GM12878 (cell line): ENCODE results near the gene MYLK3. TPM values are rescaled to one million over a fixed set of nuclear protein-coding genes. Genes with fewer than 3 reads are reported as not detected.

ENCODE experiments used
- ATAC-seq: fragments of 200-7000 bp; cut with Tn5 transposase; 3 replicates; pipeline ENCODE4 v1.9.1; 2020; ENCODE audit warnings: mild to moderate bottlenecking, moderate library complexity
- BruUV-seq: library from RNA; stranded (reverse); fragments of 400-500 nt; replicated peaks from 2 replicates; lab custom pipeline; 2021; lab: Mats Ljungman, UMichigan
- CTCF ChIA-PET: fragments of 300-600 bp; sonication (Branson Sonifier 250); formaldehyde crosslinking; extraction: SDS; loops from one replicate; lab custom pipeline; 2021; ENCODE audit warnings: inconsistent platforms; lab: Yijun Ruan, JAX
- POLR2A ChIA-PET: fragments of 350-600 bp; formaldehyde crosslinking; extraction: SDS; loops from one replicate; lab custom pipeline; 2021; ENCODE audit warnings: inconsistent platforms; lab: Charles Lee
- RAD21 ChIA-PET: fragments of 300-600 bp; sonication (Branson Sonifier 250); formaldehyde crosslinking; loops from one replicate; lab custom pipeline; 2023; ENCODE audit warnings: antibody characterized with exemption; ENCODE audit not compliant: unreplicated experiment; lab: Charles Lee
- SMC1A ChIA-PET: fragments of 300-600 bp; sonication (Branson Sonifier 250); formaldehyde crosslinking; loops from one replicate; lab custom pipeline; 2023; ENCODE audit not compliant: unreplicated experiment, uncharacterized antibody; lab: Charles Lee
- DNase-seq: peaks from one replicate; pipeline ENCODE4 v3.0.0-alpha.2; 2011; ENCODE audit warnings: low read depth, low spot score
- FAIRE-seq: peaks from 3 replicates; lab custom pipeline; 2011; peaks lifted over from hg19 to GRCh38; lab: Jason Lieb, UNC
- H2AFZ ChIP-seq: 2 replicates; pipeline ENCODE4 v1.6.0; 2011; ENCODE audit warnings: low read depth, low read length, control low read depth; ENCODE audit not compliant: control insufficient read depth
- H3K27ac ChIP-seq: 2 replicates; pipeline ENCODE4 v1.5.1; 2011; ENCODE audit warnings: control low read depth; ENCODE audit not compliant: control insufficient read depth, insufficient read depth
- H3K27me3 ChIP-seq, 2 experiments: replicated peaks in 1 of 2; 2 replicates each; pipeline versions ENCODE4 v1.6.0 to v1.6.1; 2011; ENCODE audit warnings: low read length in 1 of 2; ENCODE audit not compliant: control insufficient read depth in 2 of 2, insufficient read depth in 2 of 2
- H3K36me3 ChIP-seq, 2 experiments: 2 replicates each; pipeline ENCODE4 v1.5.1; 2011; ENCODE audit warnings: low read length in 1 of 2; ENCODE audit not compliant: control insufficient read depth in 2 of 2, insufficient read depth in 2 of 2
- H3K4me1 ChIP-seq: 2 replicates; pipeline ENCODE4 v1.6.1; 2011; ENCODE audit warnings: mild to moderate bottlenecking, low read length, moderate library complexity, mixed read lengths; ENCODE audit not compliant: control insufficient read depth, insufficient read depth
- H3K4me2 ChIP-seq: 2 replicates; pipeline ENCODE4 v1.6.0; 2011; ENCODE audit warnings: control low read depth; ENCODE audit not compliant: control insufficient read depth, insufficient read depth
- H3K4me3 ChIP-seq: fragments of 200-600 bp; sonication (generic); 2 replicates; pipeline ENCODE4 v1.5.1; 2016
- H3K79me2 ChIP-seq: 2 replicates; pipeline ENCODE4 v1.6.0; 2011; ENCODE audit warnings: low read length; ENCODE audit not compliant: control insufficient read depth, insufficient read depth
- H3K9ac ChIP-seq: 2 replicates; pipeline ENCODE4 v1.8.0; 2011; ENCODE audit warnings: low read length, control low read depth, mixed read lengths; ENCODE audit not compliant: control insufficient read depth, insufficient read depth
- H3K9me3 ChIP-seq: replicated peaks from 3 replicates; pipeline ENCODE4 v1.5.1; 2011; ENCODE audit warnings: mild to moderate bottlenecking, low read length; ENCODE audit not compliant: control insufficient read depth, insufficient read depth
- H4K20me1 ChIP-seq: 2 replicates; pipeline ENCODE4 v1.6.0; 2011; ENCODE audit not compliant: control insufficient read depth, insufficient read depth
- CHD4 ChIP-seq: fragments of 200-600 bp; sonication (generic); IDR thresholded peaks from 2 replicates; pipeline ENCODE4 v1.6.1; 2016; ENCODE audit warnings: mild to moderate bottlenecking
- CREB1 ChIP-seq: IDR thresholded peaks from 2 replicates; pipeline ENCODE4 v1.6.1; 2012; ENCODE audit warnings: low read depth, mild to moderate bottlenecking, inconsistent platforms
- CTCF ChIP-seq, 3 experiments: IDR thresholded peaks in 2 of 3; conservative IDR thresholded peaks in 1 of 3; 2 replicates each; pipeline ENCODE4 v1.5.1; 2011; ENCODE audit warnings: low read depth in 3 of 3, low read length in 3 of 3, mild to moderate bottlenecking in 3 of 3, control low read depth in 2 of 3, moderate library complexity in 2 of 3, inconsistent platforms in 1 of 3, mixed read lengths in 1 of 3; ENCODE audit not compliant: control insufficient read depth in 2 of 3, insufficient read depth in 1 of 3; ENCODE audit errors: extremely low read depth in 1 of 3
- E2F4 ChIP-seq: IDR thresholded peaks from 2 replicates; pipeline ENCODE4 v1.6.1; 2012; ENCODE audit warnings: low read depth, low read length, improper control_type of control experiment
- FOXM1 ChIP-seq: IDR thresholded peaks from 2 replicates; pipeline ENCODE4 v1.6.1; 2012; ENCODE audit warnings: low read depth, mild to moderate bottlenecking, inconsistent platforms, low read length, moderate library complexity
- GABPA ChIP-seq: IDR thresholded peaks from 2 replicates; pipeline ENCODE4 v1.6.1; 2014; ENCODE audit warnings: antibody characterized with exemption, low read depth, mild to moderate bottlenecking, inconsistent platforms
- HDAC2 ChIP-seq: fragments of 200-600 bp; sonication (generic); IDR thresholded peaks from 2 replicates; pipeline ENCODE4 v1.6.1; 2017
- IRF4 ChIP-seq: IDR thresholded peaks from 2 replicates; pipeline ENCODE4 v1.6.1; 2011; ENCODE audit warnings: low read depth, low read length
- RAD21 ChIP-seq: IDR thresholded peaks from 2 replicates; pipeline ENCODE4 v1.6.1; 2011; ENCODE audit warnings: mild to moderate bottlenecking, low read depth, low read length, moderate library complexity; ENCODE audit not compliant: insufficient read depth
- RELA ChIP-seq: fragments of 450-650 bp; IDR thresholded peaks from 2 replicates; pipeline ENCODE4 v1.8.0; 2014; ENCODE audit warnings: borderline replicate concordance; ENCODE audit not compliant: partially characterized antibody
- REST ChIP-seq: IDR thresholded peaks from 2 replicates; pipeline ENCODE4 v1.6.1; 2012; ENCODE audit warnings: mild to moderate bottlenecking, low read depth, low read length
- RFX5 ChIP-seq: IDR thresholded peaks from 2 replicates; pipeline ENCODE4 v1.6.1; 2011; ENCODE audit warnings: low read depth, low read length, improper control_type of control experiment
- SIN3A ChIP-seq: IDR thresholded peaks from 2 replicates; pipeline ENCODE4 v1.6.1; 2012; ENCODE audit warnings: low read depth, low read length, improper control_type of control experiment
- SUZ12 ChIP-seq: fragments of 200-600 bp; sonication (generic); IDR thresholded peaks from one replicate; pipeline ENCODE4 v1.6.1; 2018; ENCODE audit warnings: antibody characterized with exemption, mild to moderate bottlenecking; ENCODE audit not compliant: unreplicated experiment
- WGBS: methylation state at CpG from one replicate; pipeline ENCODE4 v1.1.6; 2016; ENCODE audit warnings: low lambda C conversion rate; ENCODE audit not compliant: insufficient replicate concordance, insufficient coverage; ENCODE audit errors: missing lambda C conversion rate; 5-methylcytosine and 5-hydroxymethylcytosine counted together
- in situ Hi-C: fragments of 300-500 bp; cut with MboI; formaldehyde crosslinking; loops from 9 replicates; pipeline ENCODE4 v1.14.3; 2018; ENCODE audit warnings: mixed read lengths
- intact Hi-C: fragments of 100-400 bp; cut with micrococcal nuclease; formaldehyde crosslinking; loops from one replicate; pipeline ENCODE4 v1.14.2; 2022; ENCODE audit not compliant: unreplicated experiment
- polyA plus RNA-seq, 11 experiments: library from polyadenylated mRNA; depleted of rRNA in 4 of 11; unstranded in 6 of 11; stranded (reverse) in 5 of 11; fragments of >200 nt; fragmentation: Nextera tagmentation in 4 of 11; fragmentation: Illumina TruSeq in 1 of 11; extraction: Ambion mirVana in 4 of 11; extraction: Trizol in 1 of 11; gene quantifications; 1 replicate in 1 of 11; 2 replicates in 10 of 11; pipeline versions ENCODE4 v1.2.1 to v1.2.3, GENCODE V29; 2011 to 2016; ENCODE audit warnings: inconsistent platforms in 2 of 11, missing spikeins in 2 of 11, low read depth in 1 of 11
- total RNA-seq, 4 experiments: library from RNA; depleted of rRNA in 3 of 4; stranded (reverse); fragments of >200 nt in 3 of 4; fragmentation: Illumina TruSeq in 1 of 4; extraction: Trizol in 1 of 4; gene quantifications; 2 replicates each; pipeline versions ENCODE4 v1.2.1 to v1.2.3, GENCODE V29; 2013 to 2021
- TF ChIP-seq, protein P1 (sequence below): fragments of 450-650 bp; IDR thresholded peaks from 2 replicates; pipeline ENCODE4 v1.6.1; 2017; ENCODE audit warnings: mild to moderate bottlenecking, low read depth, inconsistent platforms; ENCODE audit not compliant: poor library complexity, severe bottlenecking

MYLK3 gene
- total and polyA plus RNA-seq, 10 of the 15 experiments (the other 5 are each of a cell fraction or from before 2014, with no cell fraction given) = 0.02 to 0.46 (median 0.17) TPM

GRCh38 chr16:46728806-46729205 lies 19.3 kb downstream of the MYLK3 start:
- 57% methylated on average over 14 of the region's 14 CpGs for WGBS
- ChIA-PET RAD21 (no interaction called here), CTCF (no interaction called here), POLR2A (no interaction called here), SMC1A (interaction anchor here (0.9 kb wide), 1 partner anchor 15 kb away, joined by 3 read pairs; no protein-coding TSS in a partner anchor)
- H3K27ac ChIP-seq = no peak overlapping the region
- intact Hi-C loops (no loop called here), in situ Hi-C loops (no loop called here)
- H3K36me3 ChIP-seq = no peaks in the 10 kb centered on the region; a peak in 1 of 4 replicates
- no peak overlapping the region for H3K4me3 ChIP-seq
- peaks cover 2% of the 10 kb centered on the region; the same call in 1 of the 3 replicates for H3K9me3 ChIP-seq
- no peak overlapping the region for H3K9ac ChIP-seq
- H3K79me2 ChIP-seq = no peaks in the 10 kb centered on the region
- no peaks in the 10 kb centered on the region for H4K20me1 ChIP-seq
- no TSS peak for BruUV-seq
- ATAC-seq (no peak), DNase-seq (no peak), FAIRE-seq (no peak)
- H2AFZ ChIP-seq = no peak overlapping the region
- H3K4me2 ChIP-seq = no peak overlapping the region
- no peak for TF ChIP-seq SIN3A
- no peak for TF ChIP-seq RELA
- TF ChIP-seq CREB1 = no peak
- TF ChIP-seq GABPA = no peak
- TF ChIP-seq, protein P1, sequence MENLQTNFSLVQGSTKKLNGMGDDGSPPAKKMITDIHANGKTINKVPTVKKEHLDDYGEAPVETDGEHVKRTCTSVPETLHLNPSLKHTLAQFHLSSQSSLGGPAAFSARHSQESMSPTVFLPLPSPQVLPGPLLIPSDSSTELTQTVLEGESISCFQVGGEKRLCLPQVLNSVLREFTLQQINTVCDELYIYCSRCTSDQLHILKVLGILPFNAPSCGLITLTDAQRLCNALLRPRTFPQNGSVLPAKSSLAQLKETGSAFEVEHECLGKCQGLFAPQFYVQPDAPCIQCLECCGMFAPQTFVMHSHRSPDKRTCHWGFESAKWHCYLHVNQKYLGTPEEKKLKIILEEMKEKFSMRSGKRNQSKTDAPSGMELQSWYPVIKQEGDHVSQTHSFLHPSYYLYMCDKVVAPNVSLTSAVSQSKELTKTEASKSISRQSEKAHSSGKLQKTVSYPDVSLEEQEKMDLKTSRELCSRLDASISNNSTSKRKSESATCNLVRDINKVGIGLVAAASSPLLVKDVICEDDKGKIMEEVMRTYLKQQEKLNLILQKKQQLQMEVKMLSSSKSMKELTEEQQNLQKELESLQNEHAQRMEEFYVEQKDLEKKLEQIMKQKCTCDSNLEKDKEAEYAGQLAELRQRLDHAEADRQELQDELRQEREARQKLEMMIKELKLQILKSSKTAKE = no peak
- no peak for TF ChIP-seq REST
- no peak for TF ChIP-seq CHD4
- TF ChIP-seq CTCF (IDR thresholded peaks at IDR 0.05 in 2 of 3, conservative IDR thresholded peaks at IDR 0.05 in 1 of 3; ENCODE audit: control insufficient read depth in 2 of 3, extremely low read depth in 1 of 3, insufficient read depth in 1 of 3, low read depth in 3 of 3, low read length in 3 of 3) = no peak
- TF ChIP-seq RFX5 = no peak
- TF ChIP-seq IRF4 = no peak
- no peak for TF ChIP-seq RAD21
- no peak for TF ChIP-seq E2F4
- no peak for TF ChIP-seq HDAC2
- TF ChIP-seq SUZ12 = no peak
- TF ChIP-seq FOXM1 = no peak
- TF ChIP-seq, all 136 proteins: peak for 0
- no peaks in the 10 kb centered on the region for H3K4me1 ChIP-seq
- H3K27me3 ChIP-seq = no peaks in the 10 kb centered on the region
